Gastroesophageal sphincter (tissue), 4 donors: Measurements from ENCODE around the gene LSS. TPM values are rescaled to one million over a fixed set of nuclear protein-coding genes. Genes with fewer than 3 reads are reported as not detected.
A peak's percentile ranks its signal among the peaks of the same experiment; 100 is the strongest.
"Not testable (repeated sequence)": the region's sequence is repeated elsewhere in the genome, so short reads cannot be mapped to it uniquely, and the experiment has no call there.

Experiments
- ATAC-seq: fragments of 150-250 bp; one replicate; pipeline ENCODE4 v1.9.1; 2016; ENCODE audit warnings: mild to moderate bottlenecking, moderate library complexity
- H3K27ac ChIP-seq, 4 donors: fragments of 200-600 bp; sonication (generic) in 3 of 4; 1 replicate in 3 of 4; 2 replicates in 1 of 4; pipeline ENCODE4 v1.5.1; 2016 to 2019
- H3K27me3 ChIP-seq: fragments of 200-600 bp; sonication (generic); one replicate; pipeline ENCODE4 v1.5.1; 2019
- H3K36me3 ChIP-seq, 2 donors: fragments of 200-600 bp; sonication (generic); one replicate each; pipeline ENCODE4 v1.5.1; 2019; ENCODE audit warnings: control low read depth in 1 of 2
- H3K4me1 ChIP-seq, 3 donors: fragments of 200-600 bp; sonication (generic); 1 replicate in 2 of 3; 2 replicates in 1 of 3; pipeline ENCODE4 v1.5.1; 2016 to 2019; ENCODE audit warnings: control low read depth in 2 of 3
- H3K4me3 ChIP-seq, 2 donors: fragments of 200-600 bp; sonication (generic); one replicate each; pipeline ENCODE4 v1.5.1; 2019; ENCODE audit warnings: mild to moderate bottlenecking in 1 of 2, moderate library complexity in 1 of 2
- H3K9me3 ChIP-seq, 3 donors: fragments of 200-600 bp; sonication (generic); one replicate each; pipeline ENCODE4 v1.5.1; 2017 to 2019; ENCODE audit warnings: control low read depth in 2 of 3
- CTCF ChIP-seq, 4 experiments: fragments of 200-600 bp in 2 of 4; fragments of 450-650 bp in 2 of 4; sonication (generic) in 1 of 4; IDR thresholded peaks; one replicate each; pipeline ENCODE4 v1.5.1; 2017 to 2019; ENCODE audit warnings: antibody characterized with exemption in 4 of 4, mild to moderate bottlenecking in 2 of 4, moderate library complexity in 2 of 4
- EP300 ChIP-seq: sonication (generic); formaldehyde crosslinking; IDR thresholded peaks from one replicate; pipeline ENCODE4 v1.6.1; 2017; ENCODE audit warnings: antibody characterized with exemption, mild to moderate bottlenecking
- POLR2A ChIP-seq, 2 donors: fragments of 450-650 bp; IDR thresholded peaks; one replicate each; pipeline ENCODE4 v1.6.1; 2017; ENCODE audit warnings: antibody characterized with exemption in 2 of 2, mild to moderate bottlenecking in 2 of 2, moderate library complexity in 1 of 2
- POLR2AphosphoS5 ChIP-seq: sonication (generic); formaldehyde crosslinking; IDR thresholded peaks from one replicate; pipeline ENCODE4 v1.6.1; 2017; ENCODE audit warnings: antibody characterized with exemption
- WGBS, 2 donors: methylation state at CpG; one replicate each; pipeline ENCODE4 v1.1.5; 2018; ENCODE audit warnings: low coverage in 1 of 2; 5-methylcytosine and 5-hydroxymethylcytosine counted together
- total RNA-seq, 4 donors: library from RNA; depleted of rRNA; stranded (reverse); fragments of >200 nt; gene quantifications; one replicate each; pipeline ENCODE4 v1.1.0, GENCODE V29; 2016

LSS gene
- total RNA-seq, 4 donors from 2014 or later = 57.7 to 104 (median 85.7) TPM

GRCh38 chr21:46149205-46149901, 79.2 kb downstream of the LSS start:
- H3K27ac ChIP-seq = no peak overlapping the region
- H3K4me3 ChIP-seq = no peak overlapping the region
- 73 to 85% methylated on average over 10 to 15 of the region's 22 CpGs for WGBS, 2 donors
- no peak for TF ChIP-seq EP300
- no peak for TF ChIP-seq CTCF (IDR thresholded peaks at IDR 0.05)
- ATAC-seq = no peak
- H3K9me3 ChIP-seq = no peaks in the 10 kb centered on the region
- peaks cover 0 to 13% (median 8%) of the 10 kb centered on the region in 3 donors for H3K4me1 ChIP-seq
- H3K27me3 ChIP-seq = peaks cover 7% of the 10 kb centered on the region
- H3K36me3 ChIP-seq = no peaks in the 10 kb centered on the region

GRCh38 chr21:46148106-46148505, 80.5 kb downstream of the LSS start:
- peaks cover 0 to 17% (median 6%) of the 10 kb centered on the region in 3 donors for H3K4me1 ChIP-seq
- H3K27me3 ChIP-seq = no peaks in the 10 kb centered on the region
- no peak overlapping the region for H3K4me3 ChIP-seq
- TF ChIP-seq POLR2A (IDR thresholded peaks at IDR 0.05) (no peak), POLR2AphosphoS5 (no peak), CTCF (IDR thresholded peaks at IDR 0.05) (no peak), EP300 (no peak)
- H3K27ac ChIP-seq = no peak overlapping the region
- ATAC-seq = no peak
- H3K9me3 ChIP-seq = no peaks in the 10 kb centered on the region
- WGBS, 2 donors = 86 to 95% methylated on average over 4 to 10 of the region's 11 CpGs
- no peaks in the 10 kb centered on the region for H3K36me3 ChIP-seq

GRCh38 chr21:46147429-46147828, 81.1 kb downstream of the LSS start:
- TF ChIP-seq CTCF (IDR thresholded peaks at IDR 0.05) = peak in 2 of 4 experiments; percentile 9 to 46
- not testable (repeated sequence) for H3K4me3 ChIP-seq, H3K36me3 ChIP-seq, H3K9me3 ChIP-seq, H3K27ac ChIP-seq, H3K27me3 ChIP-seq, ATAC-seq
- 73 to 97% methylated on average over 4 to 6 of the region's 12 CpGs for WGBS, 2 donors
- H3K4me1 ChIP-seq = peaks cover 0 to 17% (median 3%) of the 10 kb centered on the region in 3 donors

GRCh38 chr21:46146856-46147255, 81.7 kb downstream of the LSS start:
- Histone ChIP-seq H3K4me1 (peaks cover 0 to 17% (median 3%) of the 10 kb centered on the region in 3 donors), H3K4me3 (no peak overlapping the region), H3K27ac (no peak overlapping the region), H3K36me3 (no peaks in the 10 kb centered on the region), H3K27me3 (no peaks in the 10 kb centered on the region), H3K9me3 (no peaks in the 10 kb centered on the region)
- ATAC-seq = no peak
- TF ChIP-seq CTCF (IDR thresholded peaks at IDR 0.05) = no peak
- TF ChIP-seq POLR2AphosphoS5 = no peak
- no peak for TF ChIP-seq EP300
- TF ChIP-seq POLR2A (IDR thresholded peaks at IDR 0.05) = no peak
- WGBS, 2 donors = 50 to 80% methylated on average over 1 to 2 of the region's 14 CpGs
